Hematopoietic multipotent progenitor cell treated with erythropoietin and hydrocortisone succinate and interleukin-3 and kit ligand, for 4 days (in vitro differentiated cells): Measurements from ENCODE around the gene C9orf50.
"Not testable (repeated sequence)": the region's sequence is repeated elsewhere in the genome, so short reads cannot be mapped to it uniquely, and the experiment has no call there.

ENCODE experiments used
- DNase-seq: peaks from one replicate; pipeline ENCODE4 v3.0.0-alpha.2; 2015

The C9orf50 gene, protein sequence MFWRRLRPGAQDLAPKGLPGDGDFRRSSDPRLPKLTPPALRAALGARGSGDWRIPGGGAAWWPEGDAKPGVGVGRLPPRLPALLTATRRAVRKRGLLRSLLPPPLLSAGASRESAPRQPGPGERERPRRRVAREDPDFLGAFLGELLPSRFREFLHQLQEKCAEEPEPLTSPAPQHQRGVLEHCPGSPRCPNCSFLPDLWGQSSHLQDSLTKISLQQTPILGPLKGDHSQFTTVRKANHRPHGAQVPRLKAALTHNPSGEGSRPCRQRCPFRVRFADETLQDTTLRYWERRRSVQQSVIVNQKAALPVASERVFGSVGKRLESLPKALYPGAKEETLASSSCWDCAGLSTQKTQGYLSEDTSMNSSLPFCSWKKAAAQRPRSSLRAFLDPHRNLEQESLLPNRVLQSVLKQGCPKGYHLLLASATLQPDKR

DNA sequence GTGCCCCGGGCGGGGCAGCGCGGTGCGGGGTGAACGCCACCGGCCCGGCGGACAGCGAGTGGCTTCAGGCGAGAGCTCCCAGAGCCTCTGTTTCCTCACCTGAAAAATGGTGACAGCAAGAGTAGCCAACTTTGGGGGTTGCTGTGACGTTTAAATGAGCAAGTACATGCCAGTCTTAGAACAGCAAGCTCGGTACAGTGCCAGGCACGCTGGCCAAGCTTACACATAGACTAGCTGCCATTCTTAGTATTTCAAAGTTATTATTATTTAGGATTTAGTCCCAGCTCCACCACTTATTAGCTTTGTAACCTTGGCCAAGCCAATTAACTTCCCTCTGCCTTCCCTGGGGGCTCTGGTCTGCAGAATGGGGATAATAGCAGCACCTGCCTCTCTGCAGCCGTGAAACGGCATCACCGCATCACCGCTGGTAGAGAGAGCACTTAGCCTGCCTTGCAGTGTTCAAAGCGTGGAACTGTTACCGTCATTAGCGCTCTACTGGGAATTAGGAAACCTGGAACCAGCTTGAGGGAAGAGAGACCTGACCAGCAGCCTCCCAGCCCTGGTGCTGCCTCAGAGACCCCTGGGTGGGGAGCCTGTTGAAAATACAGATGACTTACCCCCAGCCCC is at the start of gene C9orf50:
C9orf50 (minus strand) TSS at position 433 of the 627 bp plus-strand sequence. CDS start 527 bp downstream, outside the sequence.
- DNase-seq, result no peak

DNA sequence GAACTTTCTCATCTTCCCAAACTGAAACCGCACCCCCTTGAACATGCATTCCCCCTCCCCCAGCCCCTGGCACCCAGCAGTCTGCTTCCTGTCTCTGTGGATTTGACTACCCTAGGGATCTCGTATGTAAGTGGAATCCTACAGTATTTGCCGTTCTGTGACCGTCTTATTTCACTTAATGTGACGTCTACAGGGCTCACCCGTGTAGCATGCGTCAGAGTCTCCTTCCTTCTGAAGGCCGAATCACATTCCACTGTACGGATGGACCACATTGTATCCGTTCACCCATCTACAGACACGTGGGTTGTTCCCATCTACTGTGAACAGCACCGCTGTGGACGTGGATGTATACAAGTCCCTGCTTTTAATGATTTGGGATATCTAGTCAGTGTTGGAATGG is 49.0 kb upstream of the C9orf50 start:
- DNase-seq, result no peak

DNA sequence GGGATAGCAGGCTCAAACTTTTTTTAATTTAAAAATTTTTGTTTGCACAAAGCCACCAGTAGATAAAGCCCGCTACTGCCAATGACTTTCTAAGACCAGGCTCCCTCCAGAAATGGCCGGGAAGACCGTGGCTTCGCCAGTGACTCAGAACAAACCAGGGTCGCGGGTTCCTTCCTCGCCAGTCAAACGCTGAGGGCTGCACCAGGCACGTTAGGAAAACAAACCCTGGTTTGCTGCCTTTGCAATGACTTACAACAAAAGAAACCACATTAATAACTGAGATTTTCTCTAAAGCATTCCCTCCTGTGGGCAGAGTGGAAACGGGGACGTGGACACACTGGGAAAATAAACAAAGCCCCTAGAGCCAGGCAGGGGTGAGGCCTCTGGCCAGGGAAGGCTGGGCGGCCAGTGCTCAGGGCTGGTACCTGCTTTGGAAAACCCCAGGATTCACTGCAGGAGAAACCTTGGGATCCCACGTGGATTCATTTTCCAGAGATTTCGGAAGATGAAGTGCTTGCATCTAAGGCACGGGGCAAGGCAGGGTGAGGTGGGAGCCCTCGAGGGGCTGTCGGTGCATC is 48.3 kb upstream of the C9orf50 start:
- DNase-seq, result no peak

DNA sequence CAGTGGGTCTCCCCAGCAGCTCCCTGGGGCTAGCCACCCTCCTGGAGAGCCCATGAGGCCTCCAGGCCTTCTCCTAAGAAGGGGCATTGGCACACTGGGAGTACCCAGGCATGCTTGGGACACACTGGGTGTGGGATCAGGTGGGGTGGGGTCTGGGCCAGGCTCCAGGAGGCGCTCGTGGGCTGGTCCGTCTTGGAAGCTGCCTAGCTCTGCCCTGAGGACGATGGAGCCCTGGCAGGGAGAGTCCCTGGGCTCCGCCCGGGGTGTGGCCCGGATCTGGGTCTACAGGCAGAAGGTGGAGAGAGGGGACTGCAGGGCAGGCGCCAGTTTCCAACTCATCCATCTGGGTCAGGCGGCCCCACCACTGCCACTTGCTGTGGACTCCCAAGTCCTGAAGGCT is 46.9 kb upstream of the C9orf50 start:
- no peak for DNase-seq

DNA sequence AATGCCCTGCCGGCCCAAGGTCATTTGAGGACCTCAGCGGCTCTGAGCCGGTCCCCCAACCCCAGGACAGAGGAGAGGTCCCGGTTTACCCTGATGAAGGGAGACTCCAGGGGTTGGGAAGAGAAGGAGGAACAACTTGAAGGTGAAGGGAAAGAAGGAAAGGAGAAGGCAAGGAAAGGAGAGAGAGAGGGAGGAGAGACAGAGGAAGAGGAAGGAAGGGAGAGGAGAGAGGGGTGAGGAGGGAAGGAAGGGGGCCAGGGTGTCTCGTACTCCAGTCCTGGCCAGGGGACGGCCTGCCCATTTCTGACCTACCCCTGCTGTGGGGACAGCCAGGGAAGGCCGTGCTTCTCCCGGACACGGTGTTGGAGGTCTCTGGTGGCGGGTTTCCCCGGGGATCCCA is 46.5 kb upstream of the C9orf50 start:
- DNase-seq, result no peak

DNA sequence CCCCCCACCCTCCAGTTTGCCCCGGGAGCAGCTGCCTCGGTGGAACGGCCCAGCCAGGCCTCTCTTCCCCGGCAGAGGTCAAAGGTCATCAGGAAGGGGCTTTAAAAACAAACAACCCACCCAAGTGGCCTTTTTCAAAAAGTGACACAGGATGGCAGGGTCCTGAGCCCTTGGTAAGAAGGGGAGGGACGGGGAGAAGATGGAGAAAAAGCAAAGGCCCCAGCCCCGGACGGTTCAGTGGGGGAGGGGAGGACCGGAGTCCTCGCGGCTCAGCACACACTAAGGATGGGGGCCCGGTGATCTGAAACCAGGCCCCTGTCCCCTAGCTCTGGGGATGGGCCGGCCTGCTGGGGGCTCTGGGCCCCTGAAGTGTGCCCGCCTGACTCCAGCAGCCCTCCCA is 45.7 kb upstream of the C9orf50 start:
- no peak for DNase-seq

DNA sequence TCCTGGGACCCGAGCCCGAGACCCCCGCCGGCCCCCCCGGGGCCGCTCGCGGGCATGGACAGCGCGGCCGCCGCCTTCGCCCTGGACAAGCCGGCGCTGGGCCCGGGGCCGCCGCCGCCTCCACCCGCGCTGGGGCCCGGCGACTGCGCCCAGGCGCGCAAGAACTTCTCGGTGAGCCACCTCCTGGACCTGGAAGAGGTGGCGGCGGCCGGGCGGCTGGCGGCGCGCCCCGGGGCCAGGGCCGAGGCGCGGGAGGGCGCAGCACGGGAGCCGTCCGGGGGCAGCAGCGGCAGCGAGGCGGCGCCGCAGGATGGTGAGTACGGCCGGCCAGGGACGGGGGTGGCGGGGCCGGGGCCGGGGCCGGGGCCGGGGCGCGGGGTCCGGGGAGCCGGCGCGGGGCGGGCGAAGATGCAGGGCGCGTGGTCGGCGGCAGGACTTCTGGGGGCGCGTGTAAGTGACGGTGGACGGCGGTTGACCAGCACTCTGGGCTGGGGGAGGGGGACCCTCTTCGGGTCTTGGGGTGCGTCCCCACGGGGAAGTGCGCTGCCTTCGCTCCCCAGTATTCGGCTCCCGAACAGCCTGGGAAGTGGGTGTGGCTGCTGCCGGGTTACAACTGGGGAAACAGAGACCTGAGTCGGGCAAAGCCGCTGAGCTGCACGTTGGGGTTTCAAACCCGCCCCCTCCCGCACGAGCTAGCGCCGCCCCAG is 45.1 kb upstream of the C9orf50 start:
- DNase-seq, result no peak

DNA sequence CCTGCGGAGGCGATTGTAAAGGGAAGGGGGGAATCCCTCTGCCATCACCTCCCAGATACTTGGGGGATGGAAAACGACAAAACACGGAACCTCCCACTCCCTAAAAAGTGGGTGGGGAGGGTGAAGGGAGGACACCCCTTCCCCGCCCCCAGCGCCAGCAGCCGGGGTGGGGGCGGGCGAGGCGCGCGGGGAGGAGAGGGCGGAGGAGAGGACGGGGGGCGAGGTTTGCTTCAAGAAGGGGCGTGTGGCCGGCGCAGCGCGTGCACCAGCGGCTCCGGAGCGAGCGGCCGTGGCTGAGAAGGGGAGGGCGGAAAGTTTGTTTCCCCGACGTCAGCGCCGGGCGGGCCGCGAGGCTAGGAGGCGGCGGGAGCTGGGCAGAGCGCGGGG is 44.5 kb upstream of the C9orf50 start, which contains the start of gene PRRX2:
PRRX2 (plus strand) TSS at position 259 of the 387 bp plus-strand sequence. CDS start 221 bp downstream, outside the sequence.
- DNase-seq, result peak; percentile 51

DNA sequence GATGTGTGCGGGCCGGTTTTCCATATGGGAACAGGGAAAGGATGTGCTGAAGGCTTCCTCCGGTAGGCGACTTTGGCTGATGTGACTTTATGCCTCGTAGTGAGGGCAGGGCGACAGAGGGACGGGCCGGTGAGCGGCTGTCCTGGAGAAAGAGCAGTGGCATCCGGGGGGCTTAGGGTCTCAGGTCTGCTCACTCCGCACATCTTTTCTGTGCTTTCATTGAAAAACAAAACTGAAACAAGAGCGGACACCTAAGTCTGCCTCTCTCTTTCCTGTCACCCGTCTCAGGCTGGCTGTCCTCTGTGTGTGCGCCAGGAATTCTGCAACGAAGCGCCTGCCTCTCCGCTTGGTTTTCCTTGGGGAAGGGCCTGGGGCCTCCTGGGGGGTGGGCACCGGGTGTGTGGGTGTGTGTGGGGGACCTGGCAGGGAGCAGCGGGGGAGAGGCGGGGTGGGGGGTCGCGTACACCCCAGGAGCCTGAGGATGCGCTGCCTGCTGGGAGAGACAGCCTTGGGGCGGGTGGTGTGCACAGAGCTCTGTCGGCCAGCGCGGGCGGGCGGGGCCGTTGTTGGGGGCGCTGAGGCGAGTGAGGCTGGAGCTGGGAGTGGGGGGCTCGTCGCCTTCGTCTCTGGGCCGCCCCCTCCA is 44.0 kb upstream of the C9orf50 start:
- no peak for DNase-seq

DNA sequence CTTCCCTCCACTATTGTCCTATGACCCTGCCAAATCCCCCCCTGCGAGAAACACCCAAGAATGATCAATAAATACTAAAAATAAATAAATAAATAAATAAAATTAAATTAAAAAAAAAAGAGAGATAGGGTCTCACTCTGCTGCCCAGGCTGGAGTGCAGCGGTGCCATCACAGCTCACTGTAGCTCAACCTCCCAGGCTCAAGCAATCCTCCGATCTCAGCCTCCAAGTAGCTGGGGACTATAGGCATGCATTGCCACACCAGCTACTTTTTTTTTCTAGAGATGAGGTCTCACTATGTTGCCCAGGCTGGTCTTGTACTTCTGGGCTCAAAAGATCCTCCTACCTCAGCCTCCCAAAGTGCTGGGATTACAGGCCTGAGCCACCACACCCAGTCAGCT is 41.3 kb upstream of the C9orf50 start:
- not testable (repeated sequence) for DNase-seq

DNA sequence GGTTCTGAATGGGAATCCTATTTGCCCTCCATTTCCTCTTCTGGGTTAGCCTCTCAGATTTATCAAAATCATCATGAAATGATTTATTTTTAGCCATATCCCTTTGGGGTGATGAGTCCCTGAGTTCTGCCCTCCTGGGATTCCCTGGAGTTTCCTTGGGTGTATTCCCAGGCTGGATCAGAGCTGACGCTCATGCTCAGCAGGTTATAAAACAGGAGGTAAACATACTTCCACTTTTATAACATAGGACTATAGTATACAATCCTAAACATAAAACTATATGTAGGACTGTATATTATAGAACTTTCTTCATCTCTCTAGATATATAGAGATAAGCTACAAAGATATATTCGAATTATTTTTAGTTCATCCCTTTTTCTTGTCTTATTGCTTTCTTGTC is 40.1 kb upstream of the C9orf50 start:
- no peak for DNase-seq

DNA sequence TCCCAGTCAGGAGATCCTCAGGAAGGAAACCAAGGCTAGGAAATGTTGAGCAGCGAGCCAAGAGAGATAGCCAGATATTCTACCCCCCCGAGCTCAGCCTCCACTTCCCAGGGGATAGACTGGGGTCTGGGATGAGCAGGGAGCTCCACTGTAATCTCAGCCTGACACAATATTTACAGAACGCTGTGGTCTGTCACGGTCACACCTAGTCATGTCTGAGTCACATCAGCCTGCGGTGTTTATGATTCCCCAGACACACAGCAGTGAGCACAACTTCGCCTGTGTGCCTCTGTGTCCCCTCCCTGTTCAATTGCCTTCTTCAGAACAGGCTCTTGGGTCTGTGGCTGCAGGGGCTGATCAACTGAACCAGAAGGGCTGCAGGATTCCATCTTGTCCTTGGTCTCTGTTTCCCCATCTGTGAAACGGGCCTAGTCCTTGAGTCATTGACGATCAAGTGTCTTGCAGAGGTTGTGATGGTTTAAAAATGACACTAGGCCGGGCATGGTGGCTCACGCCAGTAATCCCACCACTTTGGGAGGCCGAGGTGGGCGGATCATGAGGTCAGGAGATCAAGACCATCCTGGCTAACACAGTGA is 36.0 kb upstream of the C9orf50 start:
- DNase-seq, result no peak

DNA sequence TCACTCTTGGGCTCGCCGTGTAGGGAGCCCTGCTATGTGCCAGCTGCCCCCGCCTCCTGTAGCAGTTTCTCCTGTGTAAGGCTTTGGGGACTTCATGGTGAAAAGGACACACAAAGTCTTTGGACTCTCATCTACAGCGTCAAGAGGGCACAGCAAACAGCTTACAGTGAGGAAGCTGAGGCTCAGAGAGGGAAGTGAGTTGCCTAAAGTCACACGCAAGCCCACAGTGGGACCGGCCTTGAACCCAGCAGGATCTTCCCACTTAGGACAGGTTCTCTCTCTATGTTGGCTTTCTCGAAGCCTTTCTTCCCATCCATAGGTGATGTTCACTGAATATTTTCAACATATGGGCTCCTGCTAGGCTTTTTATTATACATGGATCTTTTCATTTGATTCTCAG is 34.8 kb upstream of the C9orf50 start:
- DNase-seq, result no peak

DNA sequence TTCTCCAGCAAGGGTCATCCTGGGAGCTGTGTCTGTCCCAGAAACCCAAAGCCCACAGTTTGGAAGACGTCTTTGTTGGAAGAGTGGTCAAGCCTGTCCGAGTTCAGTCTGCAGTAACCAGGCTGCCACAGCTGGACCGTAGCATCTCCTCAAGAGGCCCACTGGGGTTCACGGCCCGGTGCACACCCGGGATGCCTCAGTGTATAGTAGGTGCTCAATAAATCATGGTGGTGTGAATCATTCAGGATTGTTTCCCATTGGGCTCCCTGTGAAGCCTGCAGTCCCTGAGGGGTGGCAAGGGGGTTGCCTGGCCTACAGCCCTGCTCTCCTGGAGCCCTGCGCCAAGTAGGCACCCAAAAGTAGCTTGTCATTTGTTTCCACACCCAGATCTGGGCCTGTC is 34.3 kb upstream of the C9orf50 start:
- DNase-seq, result no peak

DNA sequence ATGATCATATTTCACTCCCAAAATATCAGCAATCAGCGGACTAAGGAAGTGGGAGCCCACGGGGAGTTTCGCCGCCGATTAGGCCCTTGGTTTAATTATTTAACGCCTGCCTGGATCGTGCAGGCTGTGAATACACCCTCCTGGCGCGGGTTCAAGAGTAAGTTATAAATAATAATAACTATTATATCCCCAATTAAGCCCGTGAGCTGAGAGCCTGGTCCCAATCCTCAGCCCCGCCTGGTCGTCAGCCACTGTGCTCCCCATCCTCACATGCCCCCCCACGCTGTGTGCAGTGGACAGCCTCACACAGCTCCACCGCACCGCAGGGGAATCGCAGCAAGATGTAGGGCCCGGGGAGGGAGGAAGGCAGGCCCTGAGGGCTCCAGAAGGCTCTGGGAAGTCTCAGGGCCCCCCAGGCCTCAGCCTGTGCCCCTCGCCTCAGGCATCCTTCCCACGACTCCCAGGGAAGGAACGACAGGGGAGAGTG is 33.7 kb upstream of the C9orf50 start:
- DNase-seq, result no peak

DNA sequence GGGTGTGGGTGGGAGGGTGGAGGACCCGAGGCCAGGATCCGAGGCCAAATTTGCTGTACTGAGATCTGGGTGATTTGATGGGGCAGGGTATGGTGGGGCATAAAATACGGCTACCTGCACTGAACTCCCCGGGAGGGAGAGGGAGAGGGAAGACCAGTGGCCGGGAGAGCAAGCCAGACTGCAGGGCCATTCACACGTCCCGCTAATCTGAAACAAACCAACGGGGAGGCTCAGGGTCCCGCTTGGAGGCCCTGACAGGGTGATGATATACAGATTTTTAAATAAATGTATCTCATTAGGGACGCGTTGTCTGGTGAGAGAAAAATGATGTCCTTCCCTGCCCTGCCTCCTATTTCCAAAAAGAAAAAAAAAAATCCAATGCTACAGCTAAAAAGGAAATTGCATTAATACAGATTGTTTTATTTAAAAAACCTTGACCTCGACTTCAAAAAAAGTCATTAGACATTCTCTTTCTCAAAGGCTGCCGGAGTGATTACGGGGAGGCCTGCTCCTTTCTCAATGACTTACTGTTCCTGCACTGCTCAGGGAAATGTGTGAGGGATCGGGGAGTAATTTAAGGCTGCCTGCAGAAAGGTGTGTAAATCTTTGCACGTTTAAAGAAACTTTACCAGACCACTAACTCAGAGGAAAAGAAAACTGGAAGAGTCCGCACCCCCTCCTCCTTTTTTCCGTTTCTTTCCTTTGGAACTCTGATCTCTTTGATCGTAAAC is 33.1 kb upstream of the C9orf50 start:
- DNase-seq, result no peak

DNA sequence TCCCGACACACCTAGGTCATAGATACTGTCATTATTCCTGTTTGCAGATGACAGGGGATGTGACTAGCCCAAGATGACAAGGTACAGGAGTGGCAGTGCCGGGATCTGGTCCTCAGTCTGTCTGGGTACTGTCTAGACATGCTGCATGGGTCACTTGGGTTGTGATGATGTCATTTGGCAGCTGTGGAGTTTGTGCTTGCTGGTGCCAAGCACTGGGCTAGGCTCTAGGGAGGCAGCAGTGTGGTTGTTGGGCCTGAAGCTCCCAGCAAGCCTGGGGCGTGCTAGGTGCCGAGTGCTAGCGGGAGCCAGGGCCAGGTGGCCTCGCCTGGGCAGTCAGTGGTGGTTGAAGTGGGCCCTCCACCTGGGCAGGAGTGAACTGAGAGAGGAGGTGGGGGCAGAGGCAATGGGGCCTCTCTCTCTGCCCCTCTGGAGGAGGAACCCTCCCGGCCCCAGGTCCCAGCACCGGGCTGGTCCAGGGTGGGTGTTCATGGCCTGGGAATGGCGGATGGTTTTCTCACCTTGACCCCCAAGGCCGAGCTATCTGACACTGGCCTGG is 29.9 kb upstream of the C9orf50 start:
- DNase-seq, result no peak

DNA sequence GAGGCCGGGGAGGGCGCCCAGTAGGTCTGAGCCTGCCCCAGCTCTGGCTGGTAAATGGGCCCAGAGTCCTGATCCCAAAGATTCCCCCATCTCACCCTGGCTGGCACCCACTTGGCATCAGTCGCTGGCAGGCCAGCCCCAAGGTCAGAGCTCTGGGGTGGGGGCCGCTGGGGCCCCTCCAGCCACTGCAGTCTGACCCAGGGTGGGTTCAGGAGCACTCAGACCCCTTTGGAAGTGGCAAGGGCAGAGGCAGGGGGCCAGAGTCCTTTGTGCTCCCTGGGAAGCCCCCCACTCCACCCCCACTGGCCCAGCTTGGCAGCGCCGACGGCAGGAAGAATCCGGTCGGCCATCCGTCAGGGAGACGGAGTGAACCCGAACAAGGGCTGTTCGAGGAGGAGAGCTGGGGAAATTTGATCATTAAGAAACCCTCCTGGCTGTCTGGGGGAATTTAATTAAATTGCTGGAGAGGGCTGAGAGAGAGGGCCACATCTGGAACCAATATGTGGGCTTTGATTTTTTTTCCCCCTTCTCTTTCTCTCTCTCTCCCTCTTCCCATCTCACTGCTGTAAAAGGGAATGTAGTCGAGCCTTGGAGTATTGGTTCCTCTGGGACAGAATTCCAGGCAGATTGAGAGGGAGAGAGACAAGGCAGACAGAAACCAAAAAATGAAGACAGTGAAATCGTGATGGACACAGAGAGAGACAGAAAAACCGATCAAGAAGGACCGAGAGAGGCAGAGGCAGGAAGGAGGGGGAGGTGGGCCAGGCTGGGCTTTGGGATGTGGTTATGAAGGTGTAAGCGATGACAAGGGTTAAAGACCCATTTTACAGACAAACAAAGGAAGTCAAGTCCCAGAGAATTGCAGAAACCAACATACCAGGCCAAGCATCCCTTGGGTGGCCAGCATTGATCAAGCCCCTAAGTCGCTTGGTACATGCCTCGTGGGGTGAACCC is 29.1 kb upstream of the C9orf50 start:
- no peak for DNase-seq

DNA sequence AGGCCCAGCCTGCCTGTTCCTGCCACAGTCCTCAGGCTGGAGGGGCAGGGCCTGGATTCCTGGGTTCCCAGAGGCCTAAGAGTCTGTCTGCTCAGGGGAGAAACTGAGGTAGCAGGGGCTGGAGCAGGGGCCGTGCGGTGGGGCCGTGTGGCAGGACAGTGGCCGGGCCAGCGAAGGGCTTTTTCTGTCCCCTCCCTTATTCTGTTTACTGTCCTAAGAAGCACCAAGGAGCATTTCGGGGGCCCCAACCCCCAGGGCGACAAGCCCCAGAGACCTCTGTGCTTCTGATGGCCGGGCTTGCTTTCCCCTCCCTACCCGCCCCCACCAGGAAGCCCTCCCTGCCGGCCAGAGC is 27.8 kb upstream of the C9orf50 start:
- DNase-seq, result no peak

DNA sequence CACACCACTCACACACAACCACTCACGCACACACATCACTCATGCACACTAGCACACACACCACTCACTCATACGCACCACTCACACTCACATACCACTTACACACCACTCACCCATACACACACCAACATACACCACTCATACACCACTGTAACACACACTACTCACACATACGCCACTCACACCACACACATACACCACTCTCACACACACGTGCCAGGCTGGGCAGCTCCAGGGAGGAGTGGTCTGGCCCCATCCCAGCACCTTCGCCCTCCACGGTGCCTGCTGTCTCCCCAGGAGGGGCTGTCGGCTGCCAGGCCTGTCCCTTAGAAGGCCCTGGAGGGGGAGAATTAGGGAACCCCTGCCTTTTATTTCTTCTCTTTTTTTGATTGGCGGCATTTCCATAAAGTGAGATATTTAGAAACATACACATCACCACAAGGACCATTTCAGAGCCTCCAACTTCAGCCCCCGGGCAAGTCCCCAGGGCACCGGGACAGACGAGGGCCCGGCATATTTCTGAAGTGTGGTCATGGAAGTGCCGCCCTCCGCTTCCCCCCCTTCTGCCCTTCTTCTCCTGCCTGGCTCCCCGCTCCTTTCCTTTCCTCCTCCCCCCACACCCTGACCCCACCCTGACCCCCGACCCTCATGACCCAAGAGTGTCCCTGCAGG is 27.3 kb upstream of the C9orf50 start:
- DNase-seq, result no peak
